Activated T-cell treated with anti-CD3 and anti-CD28 coated beads, Interleukin-2, amount 50 U/mL, for 24 hours (primary cell): ENCODE data around the gene CLRN2.
"Not testable (repeated sequence)": the region's sequence is repeated elsewhere in the genome, so short reads cannot be mapped to it uniquely, and the experiment has no call there.

Experiments
- DNase-seq: peaks from one replicate; pipeline ENCODE4 v3.0.0-alpha.2; 2020
- H3K27ac Mint-ChIP-seq: 2 replicates; pipeline ENCODE4 v1.8.0; 2020; ENCODE audit warnings: mild to moderate bottlenecking, mixed read lengths
- H3K27me3 Mint-ChIP-seq: 2 replicates; pipeline ENCODE4 v1.8.0; 2020; ENCODE audit warnings: mixed read lengths
- H3K36me3 Mint-ChIP-seq: 2 replicates; pipeline ENCODE4 v1.8.0; 2020; ENCODE audit warnings: low read depth, mixed read lengths
- H3K4me1 Mint-ChIP-seq: 2 replicates; pipeline ENCODE4 v1.8.0; 2020; ENCODE audit warnings: low read depth, mixed read lengths
- H3K4me3 Mint-ChIP-seq: 2 replicates; pipeline ENCODE4 v1.8.0; 2020; ENCODE audit warnings: mild to moderate bottlenecking, moderate library complexity, mixed read lengths
- H3K9me3 Mint-ChIP-seq: 2 replicates; pipeline ENCODE4 v1.8.0; 2020; ENCODE audit warnings: mixed read lengths

The CLRN2 gene

DNA sequence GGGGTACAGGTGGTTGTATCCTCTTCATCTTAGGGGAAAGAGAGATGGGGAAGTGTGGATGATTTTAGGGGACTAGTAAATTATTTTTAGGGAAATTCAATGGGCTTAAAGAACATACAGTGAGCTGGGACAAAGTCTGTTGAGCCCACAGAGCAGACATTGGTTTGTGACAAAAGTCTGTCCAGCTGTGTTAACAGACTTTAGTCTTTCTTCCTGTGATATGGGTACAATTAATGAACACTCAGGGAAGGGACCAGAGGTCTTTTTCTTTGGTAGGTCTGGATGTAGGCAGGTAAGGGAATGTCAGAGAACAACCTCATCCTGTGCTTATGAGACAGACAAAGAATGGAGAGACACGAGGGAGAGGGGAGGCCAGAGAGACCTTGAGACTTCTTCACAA lies 2.0 kb downstream of the CLRN2 start:
- no peaks in the 10 kb centered on the region for H3K36me3 Mint-ChIP-seq
- peaks cover 16% of the 10 kb centered on the region for H3K27me3 Mint-ChIP-seq
- no peak overlapping the region for H3K27ac Mint-ChIP-seq
- DNase-seq = no peak
- H3K9me3 Mint-ChIP-seq = no peaks in the 10 kb centered on the region
- H3K4me3 Mint-ChIP-seq = no peak overlapping the region
- peaks cover 12% of the 10 kb centered on the region for H3K4me1 Mint-ChIP-seq

DNA sequence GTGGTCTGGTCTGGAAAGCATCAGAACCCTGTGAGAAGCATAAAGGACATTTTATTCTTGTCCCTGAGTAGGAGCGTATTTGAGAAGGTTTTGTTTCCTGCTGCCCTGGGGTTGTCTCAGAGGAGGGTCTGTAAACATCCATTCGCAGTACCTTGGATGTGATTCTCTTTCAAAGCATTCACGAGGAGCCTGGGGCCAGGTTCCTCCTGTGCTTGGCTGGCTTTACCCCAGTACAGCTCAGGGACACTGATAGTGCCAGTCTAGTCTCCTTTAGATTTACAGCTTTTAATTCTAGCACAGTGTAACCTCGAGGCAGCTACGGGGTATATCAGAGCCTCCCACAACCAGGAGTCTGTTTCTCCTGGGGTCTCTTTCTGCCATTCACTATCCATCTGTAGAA lies 2.7 kb downstream of the CLRN2 start:
- H3K4me3 Mint-ChIP-seq = no peak overlapping the region
- peaks cover 8% of the 10 kb centered on the region for H3K4me1 Mint-ChIP-seq
- peaks cover 16% of the 10 kb centered on the region for H3K27me3 Mint-ChIP-seq
- no peak for DNase-seq
- no peaks in the 10 kb centered on the region for H3K36me3 Mint-ChIP-seq
- H3K9me3 Mint-ChIP-seq = no peaks in the 10 kb centered on the region
- no peak overlapping the region for H3K27ac Mint-ChIP-seq

DNA sequence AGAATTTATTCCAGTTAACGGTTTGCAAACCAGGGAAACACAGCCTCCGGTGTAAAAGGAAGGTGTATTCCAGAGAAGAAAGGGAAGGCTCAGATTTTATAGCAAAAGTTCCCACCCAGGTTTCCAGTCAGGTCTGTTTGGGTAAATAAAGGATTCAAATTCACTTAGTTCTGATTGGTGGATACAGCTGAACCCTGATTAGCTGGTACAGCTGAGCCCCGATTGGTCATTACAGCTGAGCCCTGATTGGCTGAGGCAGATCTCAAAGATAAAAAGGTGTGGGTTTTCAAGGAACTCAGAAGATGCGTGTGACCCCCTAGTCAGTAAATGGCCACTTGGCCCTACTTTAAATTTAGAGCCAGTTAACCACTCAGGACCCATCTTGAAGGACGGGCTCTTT lies 6.6 kb downstream of the CLRN2 start:
- Mint-ChIP-seq H3K27ac (no peak overlapping the region), H3K4me3 (no peak overlapping the region), H3K36me3 (no peaks in the 10 kb centered on the region), H3K4me1 (no peaks in the 10 kb centered on the region), H3K9me3 (no peaks in the 10 kb centered on the region), H3K27me3 (peaks cover 31% of the 10 kb centered on the region)
- no peak for DNase-seq

DNA sequence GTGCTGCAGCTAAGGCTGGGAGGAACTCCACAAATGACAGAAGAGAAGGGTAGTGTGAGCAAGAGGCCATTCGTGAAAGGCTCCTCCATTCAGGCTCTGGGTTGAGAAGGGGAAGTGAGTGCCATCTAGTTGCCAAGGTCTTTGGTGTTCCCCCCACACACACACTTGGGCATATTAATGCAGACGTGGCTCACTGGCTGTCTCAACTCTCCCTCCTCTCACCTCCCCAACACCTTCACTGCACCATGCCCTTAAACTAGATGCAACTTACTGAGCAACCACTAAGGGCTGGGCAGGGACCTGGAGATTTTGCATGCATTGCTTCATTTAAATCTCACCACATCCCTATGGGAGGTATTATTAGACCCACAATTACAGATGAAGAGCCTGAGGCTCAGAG lies 8.7 kb downstream of the CLRN2 start:
- Mint-ChIP-seq H3K4me1 (no peaks in the 10 kb centered on the region), H3K36me3 (no peaks in the 10 kb centered on the region), H3K27me3 (peaks cover 43% of the 10 kb centered on the region), H3K4me3 (no peak overlapping the region), H3K27ac (no peak overlapping the region), H3K9me3 (no peaks in the 10 kb centered on the region)
- no peak for DNase-seq

DNA sequence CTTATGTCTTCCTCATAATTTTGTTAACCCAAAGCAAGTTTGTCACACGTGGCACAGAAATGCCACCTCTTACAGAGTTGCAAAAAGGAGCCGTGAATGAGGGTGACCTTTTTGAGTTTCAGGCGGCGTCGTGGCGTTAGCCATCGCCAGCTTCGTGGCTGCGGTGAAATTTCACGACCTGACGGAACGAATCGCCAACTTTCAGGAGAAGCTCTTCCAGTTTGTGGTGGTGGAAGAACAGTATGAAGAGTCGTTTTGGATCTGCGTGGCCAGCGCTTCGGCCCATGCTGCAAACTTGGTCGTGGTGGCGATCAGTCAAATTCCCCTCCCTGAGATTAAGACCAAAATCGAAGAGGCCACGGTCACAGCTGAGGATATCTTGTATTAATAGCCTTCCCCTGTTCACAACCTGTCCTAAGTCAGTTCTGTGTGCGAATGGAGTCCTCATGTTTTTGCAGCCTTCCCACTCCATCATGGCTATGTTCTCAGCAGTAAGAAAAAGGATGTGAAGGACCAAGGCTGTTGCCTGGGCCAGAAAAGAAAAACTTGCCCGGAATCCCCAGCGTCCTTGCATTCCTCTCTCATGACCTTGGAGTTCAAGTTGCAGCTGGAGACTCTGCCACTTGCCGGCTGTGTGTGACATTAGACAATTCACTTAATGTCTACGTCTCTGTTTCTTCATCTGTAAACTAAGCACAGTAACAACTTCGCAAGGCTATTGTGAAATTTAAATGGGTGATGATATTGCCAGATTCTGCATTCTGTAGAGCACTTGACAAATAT lies 11.9 kb downstream of the CLRN2 start:
- DNase-seq = no peak
- H3K4me1 Mint-ChIP-seq = no peaks in the 10 kb centered on the region

DNA sequence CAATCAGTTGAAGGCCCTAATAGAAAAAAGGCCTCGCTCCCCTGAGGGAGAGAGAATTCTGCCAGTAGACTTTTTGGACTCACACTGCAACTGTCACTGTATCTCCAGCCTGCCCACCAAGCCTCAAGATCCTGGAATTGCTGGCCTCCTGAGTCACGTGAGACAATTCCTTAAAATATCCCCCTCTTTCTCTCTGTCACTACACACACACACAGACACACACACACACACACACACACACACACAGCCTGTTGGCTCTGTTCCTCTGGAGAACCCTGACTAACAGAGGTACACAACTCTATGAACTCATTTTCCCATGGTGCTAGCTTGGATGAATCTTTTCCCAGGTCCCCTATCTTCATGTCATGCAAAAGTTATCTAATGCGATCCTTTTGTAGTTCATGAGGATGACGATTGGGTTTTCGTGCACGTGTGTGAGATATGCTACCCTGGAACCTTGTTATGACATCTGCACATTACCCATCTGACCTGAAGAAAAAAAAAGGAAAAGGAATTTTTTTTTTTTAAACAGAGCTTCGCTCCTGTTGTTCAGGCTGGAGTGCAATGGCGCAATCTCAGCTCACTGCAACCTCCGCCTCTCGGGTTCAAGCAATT lies 13.7 kb downstream of the CLRN2 start:
- no peaks in the 10 kb centered on the region for H3K4me1 Mint-ChIP-seq
- no peak for DNase-seq
- H3K4me3 Mint-ChIP-seq = no peak overlapping the region
- peaks cover 43% of the 10 kb centered on the region for H3K27me3 Mint-ChIP-seq
- H3K36me3 Mint-ChIP-seq = no peaks in the 10 kb centered on the region
- no peak overlapping the region for H3K27ac Mint-ChIP-seq
- H3K9me3 Mint-ChIP-seq = no peaks in the 10 kb centered on the region

More for the DNA sequence above, 11.9 kb downstream of the CLRN2 start:
- Mint-ChIP-seq H3K27ac (no peak overlapping the region), H3K36me3 (no peaks in the 10 kb centered on the region), H3K27me3 (peaks cover 41% of the 10 kb centered on the region), H3K4me3 (no peak overlapping the region), H3K9me3 (no peaks in the 10 kb centered on the region)

DNA sequence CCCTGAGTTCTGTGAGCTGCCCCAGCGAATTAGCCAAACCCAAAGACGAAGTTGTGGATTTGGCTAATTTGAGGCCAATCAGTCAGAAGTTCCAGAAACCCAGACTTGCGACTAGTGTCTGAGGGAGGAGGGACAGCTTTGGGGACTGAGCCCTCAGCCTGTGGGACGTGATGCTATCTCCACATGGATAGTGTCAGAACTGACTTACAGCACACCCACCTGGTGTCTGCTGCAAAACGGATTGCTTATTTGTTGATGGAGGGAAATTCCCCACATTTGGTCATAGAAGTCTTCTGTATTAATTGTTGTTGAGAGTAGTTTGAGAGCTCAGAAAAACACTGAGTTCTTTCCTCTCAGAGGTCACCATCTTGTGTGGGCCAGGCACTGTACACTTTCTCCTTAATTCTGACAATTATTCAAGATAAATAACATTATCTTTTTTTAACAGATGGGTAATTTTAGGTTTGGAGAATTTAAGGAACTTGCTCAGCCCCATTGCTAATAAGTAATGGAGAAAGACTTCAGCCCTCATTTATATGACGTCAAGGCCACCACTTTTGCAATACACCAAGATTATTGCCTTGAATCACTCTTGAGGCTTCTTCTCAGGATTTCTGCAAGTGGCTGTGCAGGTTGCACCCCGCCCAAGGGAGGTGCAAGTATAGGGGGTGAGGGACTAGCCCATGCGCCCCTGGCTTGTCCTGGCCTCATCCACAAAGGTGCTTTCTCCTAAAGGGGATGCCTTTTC lies 16.7 kb downstream of the CLRN2 start:
- no peak overlapping the region for H3K27ac Mint-ChIP-seq
- H3K27me3 Mint-ChIP-seq = peaks cover 30% of the 10 kb centered on the region
- H3K9me3 Mint-ChIP-seq = no peaks in the 10 kb centered on the region
- no peak for DNase-seq
- H3K36me3 Mint-ChIP-seq = no peaks in the 10 kb centered on the region
- no peak overlapping the region for H3K4me3 Mint-ChIP-seq
- peaks cover 4% of the 10 kb centered on the region for H3K4me1 Mint-ChIP-seq

DNA sequence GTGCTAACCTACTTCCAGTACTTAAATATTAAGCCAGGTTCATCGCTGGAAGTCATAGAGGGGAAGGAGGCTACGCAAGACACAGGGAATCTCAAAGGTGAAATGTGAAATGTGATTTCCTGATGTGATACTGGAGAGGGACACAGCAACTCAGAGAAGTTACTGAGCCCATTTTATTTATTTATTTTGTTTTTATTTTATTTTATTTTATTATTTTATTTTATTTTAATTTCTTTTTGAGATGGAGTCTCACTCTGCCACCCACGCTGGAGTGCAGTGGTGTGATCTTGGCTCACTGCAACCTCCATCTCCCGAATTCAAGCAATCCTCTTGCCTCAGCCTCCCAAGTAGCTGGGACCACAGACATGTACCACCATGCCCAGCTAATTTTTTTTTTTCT lies 19.7 kb downstream of the CLRN2 start:
- Mint-ChIP-seq H3K9me3 (no peaks in the 10 kb centered on the region), H3K4me3 (no peak overlapping the region), H3K4me1 (peaks cover 4% of the 10 kb centered on the region), H3K27ac (no peak overlapping the region), H3K27me3 (peaks cover 9% of the 10 kb centered on the region), H3K36me3 (no peaks in the 10 kb centered on the region)
- DNase-seq = no peak

DNA sequence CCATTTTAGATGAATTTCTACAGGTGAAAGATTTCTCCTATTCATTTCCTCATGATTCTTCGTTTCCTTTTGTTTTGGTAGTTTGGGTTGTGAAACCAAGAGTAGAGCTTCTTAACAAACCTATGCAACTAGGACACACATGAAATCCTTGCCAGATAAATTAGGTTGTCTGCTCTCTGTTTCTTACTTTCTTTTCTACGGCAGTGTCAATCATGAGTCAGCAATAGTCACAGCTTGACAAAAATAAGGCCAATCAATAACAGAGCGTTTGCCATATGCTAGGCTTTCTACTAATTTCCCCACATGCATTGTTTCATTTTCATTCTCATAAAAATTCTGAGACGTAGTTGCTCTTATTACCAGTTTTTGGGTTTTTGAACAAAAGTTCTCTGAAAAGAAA lies 20.3 kb downstream of the CLRN2 start:
- peaks cover 12% of the 10 kb centered on the region for H3K27me3 Mint-ChIP-seq
- H3K4me1 Mint-ChIP-seq = peaks cover 4% of the 10 kb centered on the region
- H3K4me3 Mint-ChIP-seq = no peak overlapping the region
- H3K27ac Mint-ChIP-seq = no peak overlapping the region
- H3K9me3 Mint-ChIP-seq = no peaks in the 10 kb centered on the region
- no peak for DNase-seq
- H3K36me3 Mint-ChIP-seq = no peaks in the 10 kb centered on the region

DNA sequence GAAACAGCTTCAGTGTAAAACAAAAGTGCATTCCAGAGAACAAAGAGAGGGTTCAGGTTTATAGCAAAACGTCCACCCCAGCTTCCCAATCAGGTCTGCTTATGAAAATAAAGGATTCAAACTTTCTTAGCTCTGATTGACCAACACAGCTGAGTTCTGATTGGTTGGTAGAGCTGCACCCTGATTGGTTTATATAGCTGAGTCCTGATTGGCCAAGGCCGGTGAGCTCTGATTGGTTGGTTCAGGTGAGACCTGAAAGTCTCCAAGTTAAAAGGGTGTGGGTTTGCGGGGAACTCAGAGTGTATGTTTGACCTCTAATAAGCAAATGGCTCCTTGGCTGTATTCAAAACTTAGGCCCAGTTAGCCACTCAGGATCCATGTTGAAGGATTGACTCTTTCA lies 20.9 kb downstream of the CLRN2 start:
- Mint-ChIP-seq H3K27me3 (peaks cover 16% of the 10 kb centered on the region), H3K4me1 (peaks cover 4% of the 10 kb centered on the region), H3K36me3 (no peaks in the 10 kb centered on the region), H3K4me3 (no peak overlapping the region), H3K27ac (no peak overlapping the region), H3K9me3 (no peaks in the 10 kb centered on the region)
- DNase-seq = no peak

DNA sequence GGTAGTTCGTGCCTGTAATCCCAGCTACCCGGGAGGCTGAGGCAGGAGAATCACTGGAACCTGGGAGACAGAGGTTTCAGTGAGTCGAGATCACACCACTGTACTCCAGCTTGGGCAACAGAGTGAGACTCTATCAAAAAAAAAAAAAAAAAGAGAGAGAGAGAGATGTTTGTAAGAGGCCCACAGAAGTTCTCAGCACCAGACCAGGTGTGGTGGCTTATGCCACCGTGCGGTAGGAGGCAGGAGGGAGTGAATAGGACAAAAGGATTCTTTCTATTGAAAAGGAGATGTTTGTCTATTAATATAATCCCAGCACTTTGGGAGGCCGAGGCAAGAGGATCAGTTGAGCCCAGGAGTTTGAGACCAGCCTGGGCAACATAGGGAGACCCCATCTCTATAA lies 22.1 kb downstream of the CLRN2 start:
- DNase-seq, H3K4me1 Mint-ChIP-seq, H3K9me3 Mint-ChIP-seq, H3K27ac Mint-ChIP-seq, H3K36me3 Mint-ChIP-seq, H3K4me3 Mint-ChIP-seq: not testable (repeated sequence)
- peaks cover 18% of the 10 kb centered on the region for H3K27me3 Mint-ChIP-seq

DNA sequence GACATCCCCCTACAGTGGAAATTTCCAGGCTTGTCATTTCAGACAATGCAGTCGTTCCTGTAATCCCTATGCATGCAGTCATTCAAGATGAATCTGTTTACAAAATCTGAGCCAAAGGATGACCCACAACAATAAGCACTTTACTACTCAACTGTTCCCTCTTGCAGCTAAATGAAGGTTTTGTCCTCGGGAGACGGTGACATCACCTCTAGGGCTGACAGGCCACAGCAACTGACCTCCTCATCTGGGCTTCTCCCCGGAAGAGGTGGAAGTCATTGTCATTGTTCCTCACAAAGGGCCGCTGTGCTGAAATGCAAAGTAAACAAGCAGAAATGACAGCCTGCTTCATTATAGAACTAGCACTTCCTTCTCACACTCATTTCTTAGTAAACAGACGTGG lies 29.2 kb downstream of the CLRN2 start:
- DNase-seq = no peak
- no peaks in the 10 kb centered on the region for H3K9me3 Mint-ChIP-seq
- no peaks in the 10 kb centered on the region for H3K36me3 Mint-ChIP-seq
- H3K27me3 Mint-ChIP-seq = peaks cover 23% of the 10 kb centered on the region
- H3K4me1 Mint-ChIP-seq = peaks cover 2% of the 10 kb centered on the region
- H3K27ac Mint-ChIP-seq = no peak overlapping the region
- no peak overlapping the region for H3K4me3 Mint-ChIP-seq

DNA sequence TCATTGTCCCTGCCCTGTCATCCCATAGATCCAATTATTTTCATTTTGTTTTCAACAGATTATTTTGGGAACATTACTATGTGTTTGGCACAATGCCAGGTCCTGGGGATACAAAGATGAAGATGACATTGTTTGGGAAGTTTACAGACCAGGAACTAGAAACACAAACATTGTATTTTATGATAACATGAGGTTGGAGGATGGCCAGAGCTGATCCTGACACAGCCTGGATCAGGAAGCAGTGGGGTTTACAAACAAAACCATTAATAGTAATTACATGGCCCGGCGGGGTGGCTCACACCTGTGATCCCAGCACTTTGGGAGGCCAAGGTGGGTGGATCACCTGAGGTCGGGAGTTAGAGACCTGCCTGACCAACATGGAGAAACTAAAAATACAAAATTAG lies 29.9 kb downstream of the CLRN2 start:
- H3K4me3 Mint-ChIP-seq = no peak overlapping the region
- no peak for DNase-seq
- H3K27ac Mint-ChIP-seq = no peak overlapping the region
- H3K4me1 Mint-ChIP-seq = peaks cover 2% of the 10 kb centered on the region
- peaks cover 23% of the 10 kb centered on the region for H3K27me3 Mint-ChIP-seq
- no peaks in the 10 kb centered on the region for H3K9me3 Mint-ChIP-seq
- H3K36me3 Mint-ChIP-seq = no peaks in the 10 kb centered on the region

DNA sequence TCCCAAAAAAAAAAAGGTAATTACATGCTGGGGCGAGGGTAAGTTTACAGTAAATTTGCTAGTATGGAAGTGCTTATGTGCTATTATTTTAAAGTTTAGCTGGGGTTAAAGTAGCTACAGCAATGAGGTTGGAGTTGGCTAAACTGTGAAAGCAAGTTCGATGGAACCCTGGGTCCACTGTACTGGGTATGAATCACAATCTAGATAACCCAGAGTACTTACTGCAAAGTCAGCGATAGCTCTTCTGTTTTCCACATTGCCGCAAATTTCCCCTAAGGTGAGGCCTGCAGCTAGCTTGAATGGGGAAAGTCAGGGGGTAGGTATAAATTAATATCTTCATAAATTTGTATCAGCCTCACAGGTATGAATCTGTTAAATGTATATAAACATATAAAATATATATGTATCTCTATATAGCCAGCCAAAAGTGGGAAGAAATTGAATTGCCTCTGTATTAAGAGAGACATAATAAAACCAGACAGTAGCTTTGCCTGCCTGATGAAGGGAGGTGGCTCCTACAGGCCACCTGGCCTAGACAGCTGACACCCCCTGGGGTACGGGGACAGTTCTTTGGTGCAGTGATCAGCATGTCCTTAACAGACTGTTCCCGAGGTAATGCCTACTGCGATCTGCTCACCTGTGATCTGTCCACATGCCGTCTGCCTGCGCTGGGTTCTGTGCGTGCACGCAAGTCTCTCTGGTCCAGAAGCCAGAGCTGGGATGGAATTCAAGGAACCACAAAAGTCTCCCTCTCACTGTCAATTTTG lies 30.6 kb downstream of the CLRN2 start:
- no peaks in the 10 kb centered on the region for H3K36me3 Mint-ChIP-seq
- peaks cover 17% of the 10 kb centered on the region for H3K27me3 Mint-ChIP-seq
- H3K9me3 Mint-ChIP-seq = no peaks in the 10 kb centered on the region
- H3K27ac Mint-ChIP-seq = no peak overlapping the region
- DNase-seq = no peak
- peaks cover 2% of the 10 kb centered on the region for H3K4me1 Mint-ChIP-seq
- H3K4me3 Mint-ChIP-seq = no peak overlapping the region
